GM12891 (cell line): ENCODE measurements around the gene ARFRP1.

ENCODE experiments used
- POLR2AphosphoS5 ChIP-seq: IDR thresholded peaks from 2 replicates; pipeline ENCODE4 v1.6.1; 2011; ENCODE audit warnings: low read depth, low read length, control low read depth
- TAF1 ChIP-seq: IDR thresholded peaks from 2 replicates; pipeline ENCODE4 v1.6.1; 2011; ENCODE audit warnings: low read depth, low read length, control low read depth

DNA sequence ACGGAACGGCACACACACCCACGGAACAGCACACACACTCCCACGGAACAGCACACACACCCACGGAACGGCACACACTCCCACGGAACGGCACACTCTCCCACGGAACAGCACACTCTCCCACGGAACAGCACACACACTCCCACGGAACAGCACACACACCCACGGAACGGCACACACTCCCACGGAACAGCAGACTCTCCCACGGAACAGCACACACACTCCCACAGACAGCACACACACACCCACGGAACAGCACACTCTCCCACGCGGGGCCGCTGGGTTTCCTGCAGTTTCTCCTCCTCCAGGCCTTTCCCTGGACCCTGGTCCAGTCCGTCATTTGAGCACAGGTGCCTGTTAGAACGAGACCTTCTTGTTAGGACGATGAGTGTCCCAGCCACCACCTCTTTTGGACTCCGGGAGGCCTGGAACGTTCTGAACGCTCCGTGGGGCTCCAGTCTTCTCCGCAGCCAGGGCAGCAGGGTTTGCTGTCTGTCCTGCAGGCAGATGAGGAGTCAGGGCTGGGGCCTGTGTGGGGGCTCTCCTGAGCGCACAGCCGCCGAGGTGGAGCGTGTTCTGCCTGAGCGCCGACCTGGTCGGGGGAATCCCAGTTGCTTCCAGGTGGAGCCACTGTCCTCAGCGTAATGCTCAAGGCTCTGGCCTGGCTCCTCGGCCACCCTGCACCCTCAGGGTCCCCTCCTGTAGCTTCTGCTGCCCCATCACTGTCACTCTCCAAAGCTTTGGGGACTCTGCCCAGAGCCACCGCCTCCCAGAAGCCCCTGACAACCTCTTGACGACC is 28.9 kb downstream of the ARFRP1 start:
- no peak for TF ChIP-seq POLR2AphosphoS5
- no peak for TF ChIP-seq TAF1
